ENCODE measurements around the gene IKZF1.

Gene IKZF1

DNA sequence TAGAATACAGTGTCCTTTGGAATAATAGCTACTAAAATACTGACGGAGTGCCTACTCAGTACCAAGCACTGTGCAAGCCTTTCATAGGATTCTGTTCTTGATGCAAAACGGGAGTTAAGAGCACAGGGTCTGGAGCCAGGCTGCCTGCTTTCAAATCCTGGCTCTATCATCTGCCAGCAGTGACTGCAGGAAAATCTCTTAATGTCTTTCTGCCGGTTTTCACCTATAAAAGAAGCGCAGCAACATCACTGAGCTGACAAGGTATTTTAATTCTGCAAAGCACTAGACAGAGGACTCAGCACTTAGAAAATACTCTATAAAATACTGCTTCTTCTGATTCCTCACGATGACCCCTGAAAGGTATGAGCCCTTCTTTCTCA lies 145.0 kb downstream of the IKZF1 start:
- TF ChIP-seq, protein P1, sequence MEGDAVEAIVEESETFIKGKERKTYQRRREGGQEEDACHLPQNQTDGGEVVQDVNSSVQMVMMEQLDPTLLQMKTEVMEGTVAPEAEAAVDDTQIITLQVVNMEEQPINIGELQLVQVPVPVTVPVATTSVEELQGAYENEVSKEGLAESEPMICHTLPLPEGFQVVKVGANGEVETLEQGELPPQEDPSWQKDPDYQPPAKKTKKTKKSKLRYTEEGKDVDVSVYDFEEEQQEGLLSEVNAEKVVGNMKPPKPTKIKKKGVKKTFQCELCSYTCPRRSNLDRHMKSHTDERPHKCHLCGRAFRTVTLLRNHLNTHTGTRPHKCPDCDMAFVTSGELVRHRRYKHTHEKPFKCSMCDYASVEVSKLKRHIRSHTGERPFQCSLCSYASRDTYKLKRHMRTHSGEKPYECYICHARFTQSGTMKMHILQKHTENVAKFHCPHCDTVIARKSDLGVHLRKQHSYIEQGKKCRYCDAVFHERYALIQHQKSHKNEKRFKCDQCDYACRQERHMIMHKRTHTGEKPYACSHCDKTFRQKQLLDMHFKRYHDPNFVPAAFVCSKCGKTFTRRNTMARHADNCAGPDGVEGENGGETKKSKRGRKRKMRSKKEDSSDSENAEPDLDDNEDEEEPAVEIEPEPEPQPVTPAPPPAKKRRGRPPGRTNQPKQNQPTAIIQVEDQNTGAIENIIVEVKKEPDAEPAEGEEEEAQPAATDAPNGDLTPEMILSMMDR (IDR thresholded peaks at IDR 0.05; ENCODE audit: insufficient read depth, low read depth, low read length, missing control alignments): no peak
- H3K4me3 ChIP-seq (ENCODE audit: low read depth, low read length): peak overlapping the region; percentile 80
- DNase-seq (ENCODE audit: low read depth): no peak

DNA sequence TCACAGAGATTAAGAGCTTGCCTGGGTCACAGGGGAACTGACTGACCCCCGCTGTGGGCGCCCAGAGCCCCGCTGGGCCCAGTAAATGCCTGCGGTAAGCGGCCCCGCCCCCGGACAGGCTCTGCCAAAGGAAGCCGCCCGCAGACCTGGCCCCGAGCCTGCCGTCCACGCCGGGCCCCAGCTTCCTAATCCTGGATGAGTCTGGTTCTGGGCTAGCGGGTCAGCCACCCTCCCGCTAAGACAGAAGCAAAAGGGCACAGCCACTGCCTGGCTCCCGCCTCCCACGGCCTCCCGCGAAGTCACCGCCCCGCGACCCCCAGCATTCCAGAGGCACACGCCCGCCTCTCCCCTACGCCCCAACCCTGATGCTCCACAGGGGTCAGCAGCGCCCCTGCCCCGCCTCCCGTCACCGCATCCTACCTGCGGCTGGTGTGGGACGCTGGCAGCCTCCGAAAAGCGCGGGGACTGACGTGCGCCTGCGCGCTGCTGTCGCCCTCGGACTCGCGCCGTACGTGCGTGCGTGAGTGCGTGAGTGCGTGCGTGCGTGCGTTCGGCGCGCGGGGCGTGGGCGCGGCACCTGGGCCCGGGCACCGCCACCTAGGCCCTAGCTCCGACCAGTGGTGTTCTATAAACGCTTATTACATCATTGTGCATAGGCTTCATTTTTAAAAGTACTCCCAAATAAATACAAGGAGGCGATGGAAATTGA lies 145.5 kb downstream of the IKZF1 start, which contains the start of gene FIGNL1:
TSS of gene FIGNL1 (minus strand) at position 470 of the 709 bp plus-strand sequence. CDS start 3,063 bp downstream, outside the sequence.
- TF ChIP-seq, protein P1 (IDR thresholded peaks at IDR 0.05; ENCODE audit: insufficient read depth, low read depth, low read length, missing control alignments): no peak
- DNase-seq (ENCODE audit: low read depth): peak; percentile 93
- H3K4me3 ChIP-seq (ENCODE audit: low read depth, low read length): peak within 1 kb of the TSS; percentile 80

DNA sequence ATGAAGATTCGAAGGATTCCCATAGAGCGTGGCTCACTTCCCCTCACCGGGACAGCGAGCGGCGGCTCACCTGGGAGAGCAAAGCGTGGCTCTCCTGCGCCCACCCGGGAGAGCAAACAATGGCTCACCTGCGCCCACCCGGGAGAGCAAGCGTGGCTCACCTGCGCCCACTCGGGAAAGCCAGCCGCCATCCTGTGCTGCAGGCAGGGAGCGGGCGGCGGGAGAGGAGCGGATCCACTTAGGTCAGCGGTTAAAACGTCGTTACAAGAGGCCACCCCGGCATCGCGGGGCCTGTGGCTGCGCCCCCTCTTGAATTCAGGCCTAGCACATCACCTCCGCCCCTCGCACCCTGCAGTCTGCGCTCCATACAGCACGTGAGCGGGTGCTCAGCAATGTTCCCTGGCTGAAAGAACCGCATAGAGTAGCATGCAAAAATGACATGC lies 146.1 kb downstream of the IKZF1 start:
- peak; percentile 23 for DNase-seq (ENCODE audit: low read depth)
- peak overlapping the region; percentile 80 for H3K4me3 ChIP-seq (ENCODE audit: low read depth, low read length)
- TF ChIP-seq, protein P1 (IDR thresholded peaks at IDR 0.05; ENCODE audit: insufficient read depth, low read depth, low read length, missing control alignments): no peak

Measured in GM12865 (cell line).